Mesenchymal stem cell (in vitro differentiated cells and primary cell): Measurements from ENCODE around the gene IGFBP7.

Experiments used
- DNase-seq: peaks from one replicate; pipeline ENCODE4 v3.0.0-alpha.2; 2013
- H2AFZ ChIP-seq: one replicate; pipeline ENCODE4 v1.6.1; 2013; ENCODE audit warnings: low read depth, mild to moderate bottlenecking, control low read depth, inconsistent platforms, low read length, moderate library complexity
- H2AK5ac ChIP-seq: 2 replicates; pipeline ENCODE4 v1.6.1; 2013; ENCODE audit warnings: low read length, moderate library complexity, mild to moderate bottlenecking, inconsistent platforms; ENCODE audit not compliant: severe bottlenecking
- H2BK120ac ChIP-seq: one replicate; pipeline ENCODE4 v1.6.1; 2013; ENCODE audit warnings: low read depth, mild to moderate bottlenecking, inconsistent platforms, low read length, moderate library complexity
- H2BK12ac ChIP-seq, 2 experiments: one replicate each; pipeline ENCODE4 v1.6.1; 2013; ENCODE audit warnings: inconsistent platforms in 2 of 2, low read length in 2 of 2, mild to moderate bottlenecking in 2 of 2, moderate library complexity in 2 of 2, control low read depth in 1 of 2
- H2BK15ac ChIP-seq: one replicate; pipeline ENCODE4 v1.6.1; 2013; ENCODE audit warnings: mild to moderate bottlenecking, low read depth, inconsistent platforms; ENCODE audit not compliant: poor library complexity, severe bottlenecking
- H2BK5ac ChIP-seq: 2 replicates; pipeline ENCODE4 v1.6.1; 2013; ENCODE audit warnings: low read depth, mild to moderate bottlenecking, low read length, control low read depth, inconsistent platforms; ENCODE audit not compliant: poor library complexity, severe bottlenecking
- H3K14ac ChIP-seq, 2 experiments: one replicate each; pipeline ENCODE4 v1.6.1; 2013; ENCODE audit warnings: inconsistent platforms in 2 of 2, low read length in 2 of 2, control low read depth in 1 of 2, mild to moderate bottlenecking in 1 of 2, moderate library complexity in 1 of 2
- H3K18ac ChIP-seq, 2 experiments: one replicate each; pipeline ENCODE4 v1.6.1; 2013; ENCODE audit warnings: inconsistent platforms in 2 of 2, low read length in 2 of 2, control low read depth in 1 of 2, low read depth in 1 of 2, mild to moderate bottlenecking in 1 of 2
- H3K23ac ChIP-seq, 2 experiments: one replicate each; pipeline ENCODE4 v1.6.1; 2013; ENCODE audit warnings: inconsistent platforms in 2 of 2, low read length in 2 of 2, mild to moderate bottlenecking in 2 of 2, moderate library complexity in 2 of 2, control low read depth in 1 of 2
- H3K27ac ChIP-seq: 2 replicates; pipeline ENCODE4 v1.5.1; 2013; ENCODE audit warnings: mild to moderate bottlenecking, moderate library complexity, low read length, control low read depth, inconsistent platforms; ENCODE audit not compliant: poor library complexity, severe bottlenecking
- H3K27me3 ChIP-seq, 2 experiments: 2 replicates each; pipeline versions ENCODE4 v1.6.1 to v1.7.0; 2013; ENCODE audit warnings: low read length in 2 of 2, mild to moderate bottlenecking in 2 of 2, moderate library complexity in 2 of 2, control low read depth in 1 of 2, inconsistent platforms in 1 of 2; ENCODE audit not compliant: control insufficient read depth in 1 of 2, insufficient read depth in 1 of 2
- H3K36me3 ChIP-seq, 2 experiments: 2 replicates each; pipeline versions ENCODE4 v1.6.1 to v1.7.0; 2013; ENCODE audit warnings: low read length in 2 of 2, control low read depth in 1 of 2, inconsistent platforms in 1 of 2, low read depth in 1 of 2, mild to moderate bottlenecking in 1 of 2; ENCODE audit not compliant: insufficient read depth in 2 of 2, control insufficient read depth in 1 of 2
- H3K4ac ChIP-seq, 2 experiments: one replicate each; pipeline ENCODE4 v1.6.1; 2013; ENCODE audit warnings: inconsistent platforms in 2 of 2, low read length in 2 of 2, mild to moderate bottlenecking in 2 of 2, moderate library complexity in 2 of 2, control low read depth in 1 of 2, low read depth in 1 of 2
- H3K4me1 ChIP-seq: 2 replicates; pipeline ENCODE4 v1.6.1; 2013; ENCODE audit warnings: low read depth, low read length, control low read depth; ENCODE audit not compliant: control insufficient read depth, insufficient read depth
- H3K4me2 ChIP-seq: 2 replicates; pipeline ENCODE4 v1.6.1; 2013; ENCODE audit warnings: low read length, mild to moderate bottlenecking, inconsistent platforms; ENCODE audit not compliant: poor library complexity, severe bottlenecking
- H3K4me3 ChIP-seq, 2 experiments: 2 replicates each; pipeline versions ENCODE4 v1.5.1 to v1.7.0; 2013; ENCODE audit warnings: low read length in 2 of 2, mild to moderate bottlenecking in 2 of 2, control low read depth in 1 of 2, low read depth in 1 of 2; ENCODE audit not compliant: insufficient read depth in 1 of 2
- H3K79me1 ChIP-seq: replicated peaks from 2 replicates; pipeline ENCODE4 v1.6.1; 2013; ENCODE audit warnings: mild to moderate bottlenecking, control low read depth, low read length, inconsistent platforms; ENCODE audit not compliant: poor library complexity, severe bottlenecking
- H3K9ac ChIP-seq: 2 replicates; pipeline ENCODE4 v1.7.0; 2013; ENCODE audit warnings: mild to moderate bottlenecking, low read length, moderate library complexity
- H3K9me3 ChIP-seq: 2 replicates; pipeline ENCODE4 v1.7.0; 2013; ENCODE audit warnings: mild to moderate bottlenecking, low read length; ENCODE audit not compliant: control insufficient read depth
- H4K8ac ChIP-seq: one replicate; pipeline ENCODE4 v1.6.1; 2013; ENCODE audit warnings: inconsistent platforms, mild to moderate bottlenecking, low read length, moderate library complexity
- H4K91ac ChIP-seq: one replicate; pipeline ENCODE4 v1.6.1; 2013; ENCODE audit warnings: mild to moderate bottlenecking, low read length, inconsistent platforms
- WGBS: methylation state at CpG from one replicate; pipeline ENCODE4 v1.1.7; 2013; ENCODE audit warnings: mixed read lengths; 5-methylcytosine and 5-hydroxymethylcytosine counted together

IGFBP7 gene

DNA sequence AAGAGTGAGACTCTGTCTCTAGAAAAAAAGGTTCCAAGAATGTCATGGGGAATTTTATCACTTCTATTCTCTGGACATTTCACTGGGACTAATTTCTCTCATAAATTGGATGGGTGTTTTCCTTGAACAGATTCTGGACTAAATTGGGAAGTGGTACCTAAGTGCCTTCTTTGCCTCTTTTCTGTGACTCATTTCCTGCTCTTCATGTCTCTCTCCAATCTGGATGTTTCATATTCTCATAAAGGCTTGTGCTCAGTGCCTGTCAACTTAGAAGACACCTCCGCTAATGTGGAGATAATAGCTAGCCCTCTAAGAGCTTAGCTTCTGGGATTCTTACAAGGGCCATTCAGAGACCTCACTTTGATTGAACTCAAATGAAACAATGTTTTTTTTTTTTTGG, 38.0 kb upstream of the IGFBP7 start:
- Histone ChIP-seq H3K23ac (no peak overlapping the region), H2AFZ (no peak overlapping the region), H3K4me3 (no peak overlapping the region), H3K27ac (peak overlapping the region; percentile 35), H3K4me2 (no peak overlapping the region), H3K27me3 (peaks cover 0 to 7% of the 10 kb centered on the region in 2 experiments), H3K9me3 (no peaks in the 10 kb centered on the region), H4K91ac (no peak overlapping the region), H2AK5ac (peak overlapping the region; percentile 69), H3K79me1 (no peaks in the 10 kb centered on the region), H3K4ac (no peak overlapping the region), H4K8ac (no peak overlapping the region), H3K18ac (no peak overlapping the region), H3K4me1 (peaks cover 4% of the 10 kb centered on the region), H3K14ac (no peak overlapping the region), H2BK15ac (no peak overlapping the region), H2BK120ac (no peak overlapping the region), H3K36me3 (no peaks in the 10 kb centered on the region), H3K9ac (peak overlapping the region; percentile 79), H2BK12ac (peak overlapping the region in 1 of 2 experiments; percentile 19), H2BK5ac (no peak overlapping the region)
- WGBS, result 40% methylated on average over 1 of the region's 1 CpG
- DNase-seq, result peak; percentile 40

- Histone ChIP-seq H2BK12ac (no peak overlapping the region), H3K4me3 (no peak overlapping the region), H3K79me1 (no peaks in the 10 kb centered on the region), H3K27ac (no peak overlapping the region), H4K8ac (no peak overlapping the region), H4K91ac (no peak overlapping the region), H2BK5ac (no peak overlapping the region), H3K4me1 (peaks cover 4% of the 10 kb centered on the region), H3K27me3 (peaks cover 0 to 6% of the 10 kb centered on the region in 2 experiments), H2AFZ (no peak overlapping the region), H3K4ac (no peak overlapping the region), H3K18ac (no peak overlapping the region), H3K36me3 (no peaks in the 10 kb centered on the region), H3K9me3 (no peaks in the 10 kb centered on the region), H3K23ac (no peak overlapping the region), H3K4me2 (no peak overlapping the region), H3K14ac (no peak overlapping the region), H2BK15ac (no peak overlapping the region), H2AK5ac (no peak overlapping the region), H2BK120ac (no peak overlapping the region), H3K9ac (no peak overlapping the region)
- peak; percentile 80 for DNase-seq
- 84% methylated on average over 8 of the region's 9 CpGs for WGBS
These were observed 37.3 kb upstream of the IGFBP7 start for GRCh38 chr4:57147335-57148060.

DNA sequence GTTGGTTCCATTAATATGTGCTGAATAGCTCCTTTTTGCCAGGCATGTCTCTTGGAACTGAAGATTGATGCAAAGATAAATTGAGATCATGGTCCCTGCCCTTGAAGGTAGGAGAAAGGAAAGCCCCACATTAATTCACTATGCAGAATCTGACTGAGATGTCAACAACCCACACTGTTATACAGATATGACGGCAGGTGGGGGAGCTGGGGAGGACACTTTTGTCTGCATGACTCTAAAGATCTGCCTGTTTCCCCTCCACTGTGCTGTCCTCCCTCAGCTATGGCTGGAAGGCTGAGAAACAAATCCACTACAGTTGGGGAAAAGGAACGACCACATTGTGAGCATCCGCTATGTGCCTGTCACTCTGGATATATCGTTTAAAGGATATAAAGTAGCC, 36.3 kb upstream of the IGFBP7 start:
- H4K91ac ChIP-seq, result no peak overlapping the region
- no peak overlapping the region for H2BK120ac ChIP-seq
- peaks cover 2% of the 10 kb centered on the region for H3K4me1 ChIP-seq
- no peak for DNase-seq
- H3K9me3 ChIP-seq, result no peaks in the 10 kb centered on the region
- no peak overlapping the region for H3K4me2 ChIP-seq
- H2BK15ac ChIP-seq, result no peak overlapping the region
- no peaks in the 10 kb centered on the region for H3K36me3 ChIP-seq
- H2AK5ac ChIP-seq, result no peak overlapping the region
- no peak overlapping the region for H3K18ac ChIP-seq
- no peak overlapping the region for H3K9ac ChIP-seq
- H2BK5ac ChIP-seq, result no peak overlapping the region
- peaks cover 0 to 6% of the 10 kb centered on the region in 2 experiments for H3K27me3 ChIP-seq
- no peak overlapping the region for H3K27ac ChIP-seq
- no peak overlapping the region for H2AFZ ChIP-seq
- no peak overlapping the region for H3K4me3 ChIP-seq
- no peak overlapping the region for H4K8ac ChIP-seq
- no peak overlapping the region for H3K23ac ChIP-seq
- H3K4ac ChIP-seq, result no peak overlapping the region
- H3K79me1 ChIP-seq, result no peaks in the 10 kb centered on the region
- no peak overlapping the region for H2BK12ac ChIP-seq
- no peak overlapping the region for H3K14ac ChIP-seq
- 97% methylated on average over 4 of the region's 4 CpGs for WGBS

DNA sequence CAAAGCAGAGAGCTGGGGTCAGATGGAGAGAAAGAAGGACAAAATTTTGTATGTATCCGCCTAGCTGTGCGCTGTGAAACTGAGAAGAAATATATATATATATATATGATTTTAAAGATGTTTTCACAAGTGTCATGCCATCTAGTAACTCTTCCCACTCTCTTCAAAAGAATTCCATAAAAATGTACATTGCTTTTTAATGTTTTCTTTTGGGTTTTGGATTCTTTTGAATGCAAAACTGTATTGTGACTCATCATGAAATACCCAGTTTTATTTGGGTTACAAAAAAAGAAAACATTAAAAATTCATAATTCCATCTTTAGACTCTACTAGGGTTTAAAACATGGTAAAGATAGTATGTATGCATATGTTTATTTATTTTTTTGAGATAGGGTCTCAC, 34.3 kb upstream of the IGFBP7 start:
- no peak overlapping the region for H3K14ac ChIP-seq
- no peaks in the 10 kb centered on the region for H3K79me1 ChIP-seq
- no peak overlapping the region for H3K9ac ChIP-seq
- no peak overlapping the region for H2BK12ac ChIP-seq
- no peak overlapping the region for H3K18ac ChIP-seq
- no peaks in the 10 kb centered on the region for H3K4me1 ChIP-seq
- no peak overlapping the region for H3K4me3 ChIP-seq
- no peak overlapping the region for H2BK15ac ChIP-seq
- no peak overlapping the region for H3K27ac ChIP-seq
- H4K8ac ChIP-seq, result no peak overlapping the region
- no peaks in the 10 kb centered on the region for H3K36me3 ChIP-seq
- H3K4ac ChIP-seq, result no peak overlapping the region
- no peak overlapping the region for H2BK120ac ChIP-seq
- H3K27me3 ChIP-seq, result no peaks in the 10 kb centered on the region
- WGBS, result no CpG with 5 or more reads among the region's 2 CpGs
- no peak for DNase-seq
- no peak overlapping the region for H2AK5ac ChIP-seq
- no peak overlapping the region for H4K91ac ChIP-seq
- H2AFZ ChIP-seq, result no peak overlapping the region
- H3K23ac ChIP-seq, result no peak overlapping the region
- no peak overlapping the region for H3K4me2 ChIP-seq
- no peak overlapping the region for H2BK5ac ChIP-seq
- no peaks in the 10 kb centered on the region for H3K9me3 ChIP-seq
